Smooth muscle cell (in vitro differentiated cells): ENCODE results near the gene LOXL4. TPM values are rescaled to one million over a fixed set of nuclear protein-coding genes. Genes with fewer than 3 reads are reported as not detected.

Source experiments
- DNase-seq: peaks from one replicate; lab custom pipeline; 2025; ENCODE audit not compliant: unreplicated experiment; lab: John Stamatoyannopoulos, UW
- H2AFZ ChIP-seq: fragments of 200-600 bp; sonication (generic); 2 replicates; pipeline ENCODE4 v1.6.0; 2016; ENCODE audit warnings: antibody characterized with exemption, low read depth, mild to moderate bottlenecking
- H3F3A ChIP-seq: fragments of 200-600 bp; sonication (generic); 2 replicates; pipeline ENCODE4 v1.6.0; 2017; ENCODE audit warnings: antibody characterized with exemption, low read depth
- H3K27ac ChIP-seq: fragments of 200-600 bp; sonication (generic); 2 replicates; pipeline ENCODE4 v1.5.1; 2016; ENCODE audit warnings: low read depth, mild to moderate bottlenecking
- H3K27me3 ChIP-seq: fragments of 200-600 bp; sonication (generic); 2 replicates; pipeline ENCODE4 v1.6.1; 2016; ENCODE audit warnings: low read depth, mild to moderate bottlenecking
- H3K36me3 ChIP-seq: fragments of 200-600 bp; sonication (generic); 2 replicates; pipeline ENCODE4 v1.5.1; 2016; ENCODE audit warnings: low read depth
- H3K4me1 ChIP-seq: fragments of 200-600 bp; sonication (generic); 2 replicates; pipeline ENCODE4 v1.5.1; 2016; ENCODE audit warnings: low read depth
- H3K4me2 ChIP-seq: fragments of 200-600 bp; sonication (generic); 2 replicates; pipeline ENCODE4 v1.6.0; 2016; ENCODE audit warnings: mild to moderate bottlenecking
- H3K4me3 ChIP-seq: fragments of 200-600 bp; sonication (generic); 2 replicates; pipeline ENCODE4 v1.5.1; 2016; ENCODE audit warnings: mild to moderate bottlenecking
- H3K79me2 ChIP-seq: fragments of 200-600 bp; sonication (generic); 2 replicates; pipeline ENCODE4 v1.6.0; 2016; ENCODE audit warnings: low read depth, mild to moderate bottlenecking
- H3K9ac ChIP-seq: fragments of 200-600 bp; sonication (generic); 2 replicates; pipeline ENCODE4 v1.6.0; 2016; ENCODE audit warnings: low read depth
- H3K9me3 ChIP-seq: fragments of 200-600 bp; sonication (generic); replicated peaks from 2 replicates; pipeline ENCODE4 v1.5.1; 2016; ENCODE audit warnings: low read depth
- H4K20me1 ChIP-seq: fragments of 200-600 bp; sonication (generic); 2 replicates; pipeline ENCODE4 v1.6.0; 2016; ENCODE audit warnings: low read depth
- CTCF ChIP-seq: fragments of 200-600 bp; sonication (generic); IDR thresholded peaks from 2 replicates; pipeline ENCODE4 v1.5.1; 2017; ENCODE audit warnings: borderline replicate concordance, mild to moderate bottlenecking, antibody characterized with exemption; ENCODE audit not compliant: insufficient read depth, poor library complexity, severe bottlenecking
- WGBS: methylation state at CpG from one replicate; pipeline ENCODE4 v1.1.7; 2016; ENCODE audit warnings: low lambda C conversion rate; 5-methylcytosine and 5-hydroxymethylcytosine counted together
- polyA plus RNA-seq: library from polyadenylated mRNA; unstranded; fragments of >200 nt; fragmentation: Nextera tagmentation; extraction: Ambion mirVana; gene quantifications from 2 replicates; pipeline ENCODE4 v1.2.1, GENCODE V29; 2016
- total RNA-seq: library from RNA; depleted of rRNA; stranded (reverse); fragments of >200 nt; gene quantifications from 2 replicates; pipeline ENCODE4 v1.2.3, GENCODE V29; 2014

Gene LOXL4
- total and polyA plus RNA-seq, 2 experiments from 2014 or later: 19.8 to 60.2 TPM

- no peaks in the 10 kb centered on the region for H3K79me2 ChIP-seq
- no peak for DNase-seq
- peak overlapping the region; percentile 78 for H3K27ac ChIP-seq
- peaks cover 25% of the 10 kb centered on the region for H3F3A ChIP-seq
- TF ChIP-seq CTCF: no peak
- H3K4me1 ChIP-seq: peaks cover 11% of the 10 kb centered on the region
- no peak overlapping the region for H3K4me2 ChIP-seq
- H3K9me3 ChIP-seq: no peaks in the 10 kb centered on the region
- no peak overlapping the region for H2AFZ ChIP-seq
- no peak overlapping the region for H3K4me3 ChIP-seq
- peaks cover 21% of the 10 kb centered on the region for H4K20me1 ChIP-seq
- H3K36me3 ChIP-seq: peaks cover 7% of the 10 kb centered on the region
- no peak overlapping the region for H3K9ac ChIP-seq
- H3K27me3 ChIP-seq: no peaks in the 10 kb centered on the region
- 27% methylated on average over 5 of the region's 5 CpGs for WGBS
Measured at GRCh38 chr10:98244141-98244540, 23.9 kb downstream of the LOXL4 start.

- no peak for DNase-seq
- H3K9me3 ChIP-seq: no peaks in the 10 kb centered on the region
- peak overlapping the region; percentile 30 for H3K4me2 ChIP-seq
- peaks cover 25% of the 10 kb centered on the region for H3F3A ChIP-seq
- peak overlapping the region; percentile 78 for H3K27ac ChIP-seq
- no peak overlapping the region for H3K4me3 ChIP-seq
- peaks cover 9% of the 10 kb centered on the region for H3K4me1 ChIP-seq
- H3K27me3 ChIP-seq: no peaks in the 10 kb centered on the region
- H2AFZ ChIP-seq: no peak overlapping the region
- no peaks in the 10 kb centered on the region for H3K36me3 ChIP-seq
- H3K79me2 ChIP-seq: no peaks in the 10 kb centered on the region
- peak overlapping the region; percentile 14 for H3K9ac ChIP-seq
- H4K20me1 ChIP-seq: peaks cover 21% of the 10 kb centered on the region
- WGBS: 30% methylated on average over 1 of the region's 1 CpG
- peak; percentile 57 for TF ChIP-seq CTCF
Measured at GRCh38 chr10:98242823-98243222, 25.2 kb downstream of the LOXL4 start.

- H3F3A ChIP-seq: peaks cover 16% of the 10 kb centered on the region
- H3K27me3 ChIP-seq: no peaks in the 10 kb centered on the region
- H2AFZ ChIP-seq: no peak overlapping the region
- no peak overlapping the region for H3K4me2 ChIP-seq
- no peak overlapping the region for H3K9ac ChIP-seq
- H3K4me3 ChIP-seq: no peak overlapping the region
- no peaks in the 10 kb centered on the region for H3K79me2 ChIP-seq
- no peaks in the 10 kb centered on the region for H3K36me3 ChIP-seq
- no peak for DNase-seq
- WGBS: 97% methylated on average over 3 of the region's 3 CpGs
- H3K9me3 ChIP-seq: no peaks in the 10 kb centered on the region
- H3K27ac ChIP-seq: no peak overlapping the region
- TF ChIP-seq CTCF: no peak
- peaks cover 9% of the 10 kb centered on the region for H3K4me1 ChIP-seq
- H4K20me1 ChIP-seq: peaks cover 17% of the 10 kb centered on the region
Measured at GRCh38 chr10:98240524-98240923, 27.5 kb downstream of the LOXL4 start.

DNA sequence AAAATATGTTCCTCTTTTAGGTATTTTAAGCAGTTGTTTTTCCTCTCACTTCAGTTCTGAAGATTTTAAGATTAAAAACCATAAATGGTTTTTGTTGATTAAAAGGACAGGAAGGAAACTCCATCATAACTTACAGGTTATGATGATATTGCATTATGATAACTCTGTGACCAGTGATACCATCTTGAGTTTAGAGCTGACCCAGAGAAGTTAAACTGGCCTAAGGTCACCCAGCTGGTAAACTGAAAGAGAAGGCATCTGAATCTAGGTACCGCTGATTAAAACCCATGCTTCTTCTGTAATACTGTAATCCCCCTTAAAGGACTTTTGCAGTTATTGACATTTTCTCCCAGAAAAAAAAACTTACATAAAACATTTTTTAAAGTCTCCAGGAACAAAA is 29.6 kb downstream of the LOXL4 start:
- Histone ChIP-seq H3F3A (peaks cover 5% of the 10 kb centered on the region), H3K36me3 (no peaks in the 10 kb centered on the region), H3K4me2 (no peak overlapping the region), H2AFZ (no peak overlapping the region), H3K27me3 (no peaks in the 10 kb centered on the region), H3K9ac (no peak overlapping the region), H4K20me1 (peaks cover 7% of the 10 kb centered on the region), H3K9me3 (no peaks in the 10 kb centered on the region), H3K27ac (no peak overlapping the region), H3K79me2 (no peaks in the 10 kb centered on the region), H3K4me1 (peaks cover 5% of the 10 kb centered on the region), H3K4me3 (no peak overlapping the region)
- WGBS: 97% methylated on average over 1 of the region's 1 CpG
- no peak for DNase-seq
- TF ChIP-seq CTCF: no peak
